CD14-positive monocyte (primary cell): Measurements from ENCODE around the gene PAPPA2. TPM values are rescaled to one million over a fixed set of nuclear protein-coding genes. Genes with fewer than 3 reads are reported as not detected.

Experiments used
- DNase-seq, 3 donors: peaks; one replicate each; pipeline ENCODE4 v3.0.0-alpha.2; 2011 to 2022
- H2AFZ ChIP-seq: 2 replicates; pipeline ENCODE4 v1.6.0; 2012; ENCODE audit warnings: mild to moderate bottlenecking, low read depth, low read length, inconsistent platforms; ENCODE audit not compliant: insufficient read depth, poor library complexity, severe bottlenecking
- H3K27ac ChIP-seq, 2 donors: 1 replicate in 1 of 2; 2 replicates in 1 of 2; pipeline ENCODE4 v1.5.1; 2012 to 2013; ENCODE audit warnings: low read length in 2 of 2, control low read depth in 1 of 2, inconsistent platforms in 1 of 2, low read depth in 1 of 2, mild to moderate bottlenecking in 1 of 2
- H3K27me3 ChIP-seq, 2 donors: one replicate each; pipeline versions ENCODE4 v1.6.0 to v1.6.1; 2011 to 2013; ENCODE audit warnings: low read length in 2 of 2; ENCODE audit not compliant: control insufficient read depth in 2 of 2, insufficient read depth in 2 of 2
- H3K36me3 ChIP-seq, 2 donors: replicated peaks in 1 of 2; 1 replicate in 1 of 2; 2 replicates in 1 of 2; pipeline versions ENCODE4 v1.5.1 to v1.6.1; 2012 to 2013; ENCODE audit warnings: low read length in 2 of 2, control low read depth in 1 of 2, inconsistent platforms in 1 of 2, mild to moderate bottlenecking in 1 of 2; ENCODE audit not compliant: insufficient read depth in 2 of 2, control insufficient read depth in 1 of 2
- H3K4me1 ChIP-seq, 2 donors: 1 replicate in 1 of 2; 2 replicates in 1 of 2; pipeline versions ENCODE4 v1.5.1 to v1.6.1; 2012 to 2013; ENCODE audit warnings: low read length in 2 of 2, control low read depth in 1 of 2, inconsistent platforms in 1 of 2, mild to moderate bottlenecking in 1 of 2, moderate library complexity in 1 of 2; ENCODE audit not compliant: insufficient read depth in 2 of 2, control insufficient read depth in 1 of 2
- H3K4me2 ChIP-seq: replicated peaks from 2 replicates; pipeline ENCODE3; 2012; ENCODE audit warnings: low read length, moderate library complexity, mild to moderate bottlenecking; ENCODE audit not compliant: poor library complexity, severe bottlenecking; ENCODE audit errors: extremely low read depth
- H3K4me3 ChIP-seq, 3 experiments: fragments of 200-600 bp in 1 of 3; sonication (generic) in 1 of 3; replicated peaks in 1 of 3; 1 replicate in 2 of 3; 2 replicates in 1 of 3; pipeline ENCODE4 v1.5.1; 2011 to 2013; ENCODE audit warnings: low read length in 3 of 3, mild to moderate bottlenecking in 3 of 3, control low read depth in 2 of 3, low read depth in 2 of 3, inconsistent platforms in 1 of 3, moderate library complexity in 1 of 3
- H3K79me2 ChIP-seq: 2 replicates; pipeline ENCODE4 v1.6.0; 2012; ENCODE audit warnings: mild to moderate bottlenecking, control low read depth, inconsistent platforms, low read length, moderate library complexity; ENCODE audit not compliant: insufficient read depth
- H3K9ac ChIP-seq: 2 replicates; pipeline ENCODE4 v1.6.0; 2017; ENCODE audit warnings: low read length, mild to moderate bottlenecking; ENCODE audit not compliant: insufficient read depth, poor library complexity, severe bottlenecking
- H3K9me3 ChIP-seq, 2 donors: replicated peaks in 1 of 2; 1 replicate in 1 of 2; 2 replicates in 1 of 2; pipeline versions ENCODE4 v1.5.1 to v1.6.1; 2012 to 2013; ENCODE audit warnings: low read length in 2 of 2, control low read depth in 1 of 2; ENCODE audit not compliant: control insufficient read depth in 1 of 2, insufficient read depth in 1 of 2
- H4K20me1 ChIP-seq: 2 replicates; pipeline ENCODE4 v1.6.0; 2012; ENCODE audit warnings: mild to moderate bottlenecking, low read length, control low read depth, moderate library complexity; ENCODE audit not compliant: insufficient read depth
- H3K27ac Mint-ChIP-seq, 7 donors: one replicate each; pipeline ENCODE4 v1.8.0; 2020; ENCODE audit warnings: mild to moderate bottlenecking in 7 of 7, mixed read lengths in 7 of 7, moderate library complexity in 6 of 7, inconsistent platforms in 2 of 7
- H3K27me3 Mint-ChIP-seq, 3 donors: one replicate each; pipeline ENCODE4 v1.8.0; 2021 to 2022; ENCODE audit warnings: low read depth in 3 of 3, mild to moderate bottlenecking in 3 of 3, mixed read lengths in 3 of 3, moderate library complexity in 3 of 3, inconsistent platforms in 1 of 3
- H3K36me3 Mint-ChIP-seq, 2 donors: one replicate each; pipeline ENCODE4 v1.8.0; 2020; ENCODE audit warnings: mixed read lengths in 2 of 2, inconsistent platforms in 1 of 2, mild to moderate bottlenecking in 1 of 2
- H3K4me1 Mint-ChIP-seq: one replicate; pipeline ENCODE4 v1.8.0; 2020; ENCODE audit warnings: mild to moderate bottlenecking, mixed read lengths
- H3K4me3 Mint-ChIP-seq, 2 donors: one replicate each; pipeline ENCODE4 v1.8.0; 2020; ENCODE audit warnings: mild to moderate bottlenecking in 2 of 2, mixed read lengths in 2 of 2, moderate library complexity in 1 of 2
- H3K9me3 Mint-ChIP-seq, 7 donors: one replicate each; pipeline ENCODE4 v1.8.0; 2020 to 2022; ENCODE audit warnings: mixed read lengths in 7 of 7, mild to moderate bottlenecking in 6 of 7, moderate library complexity in 6 of 7, inconsistent platforms in 2 of 7
- WGBS: methylation state at CpG from one replicate; pipeline ENCODE4 v1.1.5; 2013; ENCODE audit warnings: missing lambda C conversion rate; ENCODE audit not compliant: insufficient coverage; 5-methylcytosine and 5-hydroxymethylcytosine counted together
- intact Hi-C, 2 donors: fragments of 100-400 bp; cut with micrococcal nuclease; formaldehyde crosslinking; loops; one replicate each; pipeline versions ENCODE4 v1.15.0 to v1.15.1; 2023
- polyA plus RNA-seq, 3 donors: library from polyadenylated mRNA; depleted of rRNA in 1 of 3; unstranded in 2 of 3; stranded (reverse) in 1 of 3; fragments of 300-500 nt in 2 of 3; fragments of >200 nt in 1 of 3; fragmentation: Illumina TruSeq in 2 of 3; gene quantifications; 1 replicate in 2 of 3; 2 replicates in 1 of 3; pipeline ENCODE4 v1.2.3, GENCODE V29; 2012 to 2021
- TF ChIP-seq, protein P1 (sequence below): fragments of 200-600 bp; IDR thresholded peaks from one replicate; pipeline ENCODE4 v1.8.0; 2022; ENCODE audit warnings: antibody characterized with exemption, mild to moderate bottlenecking

The PAPPA2 gene
- polyA plus RNA-seq, 3 donors, result not detected

DNA sequence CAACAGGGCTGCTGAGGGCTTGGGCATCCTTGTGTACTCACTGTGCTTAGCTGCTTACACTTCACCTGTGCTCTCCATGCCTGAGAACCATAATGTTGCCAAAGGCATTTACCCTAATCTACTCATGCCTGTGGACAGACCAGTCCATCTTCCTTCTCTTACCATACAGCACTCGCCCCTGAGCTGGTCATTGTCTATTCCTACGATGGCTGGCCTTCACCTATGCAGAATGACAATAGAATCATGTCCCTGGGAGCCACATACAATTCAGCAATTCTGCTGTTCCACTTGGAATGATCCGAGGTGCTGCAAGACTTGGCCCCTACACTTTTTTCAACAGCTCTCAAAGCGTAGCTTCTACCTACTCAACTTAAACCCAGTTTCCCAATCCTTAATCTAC lies 96.5 kb downstream of the PAPPA2 start:
- Mint-ChIP-seq H3K4me3 (no peak overlapping the region), H3K27ac (no peak overlapping the region), H3K9me3 (no peaks in the 10 kb centered on the region), H3K4me1 (no peaks in the 10 kb centered on the region), H3K27me3 (peaks cover 0 to 6% (median 3%) of the 10 kb centered on the region in 3 donors), H3K36me3 (no peaks in the 10 kb centered on the region)
- no peak overlapping the region for H3K4me3 ChIP-seq
- H3K9me3 ChIP-seq, result no peaks in the 10 kb centered on the region
- H4K20me1 ChIP-seq, result no peaks in the 10 kb centered on the region
- H3K9ac ChIP-seq, result no peak overlapping the region
- TF ChIP-seq, protein P1, sequence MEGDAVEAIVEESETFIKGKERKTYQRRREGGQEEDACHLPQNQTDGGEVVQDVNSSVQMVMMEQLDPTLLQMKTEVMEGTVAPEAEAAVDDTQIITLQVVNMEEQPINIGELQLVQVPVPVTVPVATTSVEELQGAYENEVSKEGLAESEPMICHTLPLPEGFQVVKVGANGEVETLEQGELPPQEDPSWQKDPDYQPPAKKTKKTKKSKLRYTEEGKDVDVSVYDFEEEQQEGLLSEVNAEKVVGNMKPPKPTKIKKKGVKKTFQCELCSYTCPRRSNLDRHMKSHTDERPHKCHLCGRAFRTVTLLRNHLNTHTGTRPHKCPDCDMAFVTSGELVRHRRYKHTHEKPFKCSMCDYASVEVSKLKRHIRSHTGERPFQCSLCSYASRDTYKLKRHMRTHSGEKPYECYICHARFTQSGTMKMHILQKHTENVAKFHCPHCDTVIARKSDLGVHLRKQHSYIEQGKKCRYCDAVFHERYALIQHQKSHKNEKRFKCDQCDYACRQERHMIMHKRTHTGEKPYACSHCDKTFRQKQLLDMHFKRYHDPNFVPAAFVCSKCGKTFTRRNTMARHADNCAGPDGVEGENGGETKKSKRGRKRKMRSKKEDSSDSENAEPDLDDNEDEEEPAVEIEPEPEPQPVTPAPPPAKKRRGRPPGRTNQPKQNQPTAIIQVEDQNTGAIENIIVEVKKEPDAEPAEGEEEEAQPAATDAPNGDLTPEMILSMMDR, result no peak
- DNase-seq, result no peak
- no peak overlapping the region for H3K4me2 ChIP-seq
- no peaks in the 10 kb centered on the region for H3K27me3 ChIP-seq
- WGBS, result 30% methylated on average over 4 of the region's 4 CpGs
- no peaks in the 10 kb centered on the region for H3K4me1 ChIP-seq
- intact Hi-C loops, result no loop called here
- H3K36me3 ChIP-seq, result no peaks in the 10 kb centered on the region
- H3K79me2 ChIP-seq, result no peaks in the 10 kb centered on the region
- H2AFZ ChIP-seq, result no peak overlapping the region
- no peak overlapping the region for H3K27ac ChIP-seq

DNA sequence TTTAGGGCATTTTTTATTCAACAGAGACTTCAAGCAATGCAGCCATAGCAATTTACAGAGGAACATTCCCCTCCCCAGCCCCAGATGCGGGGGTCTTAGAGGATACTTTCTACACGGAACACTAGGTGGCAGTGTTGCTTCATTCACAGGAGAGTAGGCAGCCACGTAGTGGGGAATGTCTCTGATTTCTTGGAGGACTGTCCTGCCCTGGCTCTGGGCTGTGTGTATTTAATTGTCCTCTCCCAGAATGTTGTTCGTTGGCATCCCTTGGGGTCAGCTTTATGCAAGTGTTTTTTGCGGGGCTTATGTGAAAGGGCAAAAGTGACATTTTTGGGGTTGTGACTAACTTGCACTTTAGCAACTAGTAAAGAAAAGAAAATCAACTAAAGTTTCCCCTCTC lies 96.9 kb downstream of the PAPPA2 start:
- whole genome bisulfite sequencing, result 7% methylated on average over 3 of the region's 5 CpGs
- Histone ChIP-seq H3K4me1 (no peaks in the 10 kb centered on the region), H3K4me2 (no peak overlapping the region), H3K4me3 (no peak overlapping the region), H3K79me2 (no peaks in the 10 kb centered on the region), H3K36me3 (no peaks in the 10 kb centered on the region), H3K9ac (no peak overlapping the region), H3K27ac (no peak overlapping the region), H4K20me1 (no peaks in the 10 kb centered on the region), H3K9me3 (no peaks in the 10 kb centered on the region), H3K27me3 (no peaks in the 10 kb centered on the region), H2AFZ (no peak overlapping the region)
- H3K36me3 Mint-ChIP-seq, result no peaks in the 10 kb centered on the region
- no peaks in the 10 kb centered on the region for H3K9me3 Mint-ChIP-seq
- TF ChIP-seq, protein P1, result peak; percentile 66
- peaks cover 0 to 6% (median 3%) of the 10 kb centered on the region in 3 donors for H3K27me3 Mint-ChIP-seq
- peak in 2 of 3 donors; percentile 0 to 6 for DNase-seq
- no peaks in the 10 kb centered on the region for H3K4me1 Mint-ChIP-seq
- intact Hi-C loops, result loop anchor here in 1 of 2 donors (5.0 kb wide), 1 partner anchor 322 kb away; no protein-coding TSS in a partner anchor
- H3K4me3 Mint-ChIP-seq, result no peak overlapping the region
- H3K27ac Mint-ChIP-seq, result no peak overlapping the region
